Motor neuron (in vitro differentiated cells): ENCODE data around the gene HOXA2. TPM values are rescaled to one million over a fixed set of nuclear protein-coding genes. Genes with fewer than 3 reads are reported as not detected.

ENCODE experiments used
- ATAC-seq, 8 experiments: fragments of 200-7000 bp; cut with Tn5 transposase; replicated peaks in 6 of 8; 2 replicates each; pipeline ENCODE4 v1.8.0; 2021; ENCODE audit warnings: mild to moderate bottlenecking in 8 of 8, moderate library complexity in 8 of 8
- H3K27ac ChIP-seq, 2 donors: fragments of 250-450 bp; sonication (Bioruptor Pico); 2 replicates each; pipeline ENCODE4 v1.9.0; 2021; ENCODE audit warnings: antibody characterized with exemption in 2 of 2, mild to moderate bottlenecking in 2 of 2, moderate library complexity in 1 of 2
- H3K4me1 ChIP-seq, 2 donors: fragments of 250-450 bp; sonication (Bioruptor Pico); replicated peaks in 1 of 2; 2 replicates each; pipeline ENCODE4 v1.6.1; 2021; ENCODE audit warnings: antibody characterized with exemption in 2 of 2, mild to moderate bottlenecking in 2 of 2, moderate library complexity in 1 of 2
- H3K4me3 ChIP-seq, 5 donors: fragments of 250-450 bp; sonication (Bioruptor Pico); 2 replicates each; pipeline ENCODE4 v1.9.0; 2021; ENCODE audit warnings: antibody characterized with exemption in 5 of 5, mild to moderate bottlenecking in 5 of 5, moderate library complexity in 4 of 5
- WGBS, 10 experiments: fragments of 450-650 bp; shearing (Covaris generic); methylation state at CpG; one replicate each; pipeline ENCODE4 v1.0.0; 2022; 5-methylcytosine and 5-hydroxymethylcytosine counted together
- in situ Hi-C, 9 experiments: fragments of 400-800 bp; cut with MboI; loops; one replicate each; pipeline ENCODE4 v1.15.0; 2021; ENCODE audit warnings: low sequenced_read_pairs in 9 of 9, low pct_unique_long_range_greater_than_20kb in 2 of 9; ENCODE audit not compliant: unreplicated experiment in 9 of 9
- total RNA-seq, 8 experiments: library from RNA; unstranded; fragments of 300-600 nt; gene quantifications; 2 replicates each; pipeline versions ENCODE4 v1.2.3 to v1.2.4, GENCODE V29; 2022

Gene HOXA2
- total RNA-seq, result 10 to 100 TPM in 4 of 8 experiments, 1 to 10 TPM in 3, under 1 TPM in 1; 0.31 to 23.0 (median 10.9) TPM

- Histone ChIP-seq H3K27ac (peak within 1 kb of the TSS; percentile 96 to 98), H3K4me1 (peaks cover 0 to 30% of the 10 kb centered on the region in 2 donors), H3K4me3 (peak within 1 kb of the TSS; percentile 51 to 82 (median 69))
- in situ Hi-C loops, result loop anchor here in 1 of 9 experiments (25.0 kb wide), 1 partner anchor 241 kb away; the partner anchor contains the start of gene SKAP2
- ATAC-seq, result peak in 6 of 8 experiments; percentile 10 to 63 (median 52)
- WGBS, 10 experiments, result 0 to 92% (median 7%) methylated on average over 5 to 24 of the region's 29 CpGs; no CpG with 5 or more reads in 1 of the 10 experiments
These were observed at the start of gene HOXA2 for GRCh38 chr7:27102581-27103442. TSS of gene HOXA2 (minus strand) at chr7:27102683. CDS start at chr7:27102500, 183 bp downstream.

GRCh38 chr7:27151341-27151930, 49.0 kb upstream of the HOXA2 start:
- H3K27ac ChIP-seq, result peak overlapping the region in 1 of 2 donors; percentile 83
- in situ Hi-C loops, result loop anchor here in 5 of 9 experiments (25.0 kb wide), 3 partner anchors 764 to 1289 kb away; no protein-coding TSS in a partner anchor
- H3K4me3 ChIP-seq, result peak overlapping the region; percentile 41 to 63 (median 47)
- no peak for ATAC-seq
- H3K4me1 ChIP-seq, result peaks cover 5 to 32% of the 10 kb centered on the region in 2 donors
- WGBS, 10 experiments, result 0 to 40% (median 28%) methylated on average over 1 to 19 of the region's 27 CpGs; no CpG with 5 or more reads in 1 of the 10 experiments

DNA sequence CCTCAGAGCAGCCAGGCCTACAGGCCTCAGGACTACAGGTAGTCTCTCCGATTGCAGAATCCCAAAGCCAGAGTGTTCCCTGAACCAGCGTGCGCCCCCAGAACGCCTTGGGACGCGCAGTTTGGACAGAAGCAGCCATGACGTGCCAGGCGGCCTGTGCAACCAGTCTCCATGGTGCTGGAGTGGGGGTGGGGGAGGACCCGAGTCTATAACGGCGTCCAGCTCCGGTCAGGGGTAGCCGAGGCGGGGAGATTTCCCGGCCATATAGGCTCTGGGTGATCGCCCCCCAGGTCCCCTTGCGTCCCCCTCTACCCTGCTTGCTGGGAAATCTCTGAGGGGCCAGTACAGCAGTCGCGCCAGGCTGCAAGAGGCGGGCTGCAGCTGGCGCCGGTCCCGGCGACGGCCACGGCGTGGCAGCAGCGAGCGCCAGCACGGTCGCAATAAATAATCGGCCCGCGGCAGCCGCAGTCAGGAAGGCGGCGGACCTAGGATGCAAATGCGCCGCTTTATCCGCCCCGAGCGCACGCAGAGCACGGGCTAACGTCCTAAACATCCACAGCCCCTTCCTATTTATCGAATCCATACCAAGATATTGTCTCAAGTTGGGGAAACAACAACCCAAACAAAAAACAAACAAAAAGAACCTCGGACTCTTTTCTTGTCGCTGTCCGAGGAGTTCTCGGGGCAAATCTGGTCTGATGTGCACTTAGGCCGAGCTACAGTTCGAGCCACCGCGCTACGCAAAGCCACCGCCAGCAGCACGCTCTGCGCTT, 48.3 kb upstream of the HOXA2 start:
- peak; percentile 49 to 81 (median 72) for ATAC-seq
- peak overlapping the region; percentile 3 to 83 for H3K27ac ChIP-seq
- H3K4me3 ChIP-seq, result peak overlapping the region; percentile 41 to 63 (median 47)
- peaks cover 5 to 32% of the 10 kb centered on the region in 2 donors for H3K4me1 ChIP-seq
- 0 to 6% (median 0%) methylated on average over 1 to 12 of the region's 58 CpGs; no CpG with 5 or more reads in 3 of the 10 experiments for WGBS, 10 experiments
- in situ Hi-C loops, result loop anchor here in 5 of 9 experiments (25.0 kb wide), 3 partner anchors 763 to 1288 kb away; no protein-coding TSS in a partner anchor

GRCh38 chr7:27149842-27150567, 47.5 kb upstream of the HOXA2 start:
- H3K4me3 ChIP-seq, result peak overlapping the region; percentile 41 to 63 (median 47)

DNA sequence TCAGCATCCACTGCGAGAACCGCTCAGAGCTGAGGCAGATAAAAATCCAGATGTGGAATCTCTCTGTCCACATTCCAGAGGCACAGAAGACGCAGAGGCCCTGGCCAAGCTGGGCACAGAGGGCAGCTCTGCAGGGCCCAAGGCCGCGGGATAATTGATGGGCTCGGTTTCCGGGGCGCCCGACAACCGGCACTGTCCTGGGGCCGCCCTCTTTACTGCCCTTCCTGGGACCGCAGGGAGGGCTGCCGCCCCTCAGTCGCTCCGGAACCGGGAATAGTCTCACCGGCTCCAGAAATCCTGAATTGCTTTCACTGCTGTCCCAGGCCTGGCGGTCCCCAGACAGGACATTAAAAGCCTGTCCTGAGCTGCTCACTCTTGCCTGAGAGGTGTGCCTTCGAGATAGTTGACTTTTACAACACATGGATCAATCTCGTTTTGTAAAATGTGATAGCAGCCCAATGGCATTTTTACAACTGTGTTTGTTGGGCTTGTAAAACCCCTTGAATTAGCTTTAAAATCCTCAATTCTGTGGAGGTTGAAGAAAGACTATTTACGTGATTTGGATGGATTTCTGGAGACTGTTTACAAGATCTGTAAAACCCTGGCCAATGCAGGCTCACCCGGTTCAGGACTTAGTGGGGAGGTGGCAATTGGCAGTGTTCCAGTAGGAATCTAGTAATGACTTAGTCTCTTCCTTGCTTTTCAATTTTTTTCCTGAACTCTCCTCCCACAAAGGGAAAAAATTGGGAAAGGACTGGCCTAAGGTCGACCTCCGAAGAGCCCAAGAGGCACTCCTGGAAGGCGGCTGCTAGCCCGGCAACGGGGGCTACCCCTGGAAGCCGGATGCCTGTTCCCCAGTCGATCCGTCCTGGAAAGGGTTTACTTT, 46.5 kb upstream of the HOXA2 start:
- peak overlapping the region; percentile 24 to 63 (median 47) for H3K4me3 ChIP-seq
- 18 to 80% (median 40%) methylated on average over 1 to 10 of the region's 30 CpGs; no CpG with 5 or more reads in 2 of the 10 experiments for WGBS, 10 experiments
- in situ Hi-C loops, result loop anchor here in 2 of 9 experiments (10.0 kb wide), 1 partner anchor 294 kb away; no protein-coding TSS in a partner anchor
- H3K27ac ChIP-seq, result peak overlapping the region; percentile 15 to 90
- H3K4me1 ChIP-seq, result peaks cover 9 to 36% of the 10 kb centered on the region in 2 donors
- ATAC-seq, result peak in 5 of 8 experiments; percentile 3 to 15 (median 12)

More at GRCh38 chr7:27149842-27150567, 47.5 kb upstream of the HOXA2 start:
- Histone ChIP-seq H3K4me1 (peaks cover 9 to 30% of the 10 kb centered on the region in 2 donors), H3K27ac (peak overlapping the region; percentile 3 to 90)
- peak in 6 of 8 experiments; percentile 2 to 36 (median 14) for ATAC-seq
- WGBS, 10 experiments, result 38 to 75% (median 57%) methylated on average over 1 to 10 of the region's 13 CpGs
- in situ Hi-C loops, result loop anchor here in 5 of 9 experiments (10.0 to 25.0 kb wide), 4 partner anchors 295 to 1288 kb away; no protein-coding TSS in a partner anchor

DNA sequence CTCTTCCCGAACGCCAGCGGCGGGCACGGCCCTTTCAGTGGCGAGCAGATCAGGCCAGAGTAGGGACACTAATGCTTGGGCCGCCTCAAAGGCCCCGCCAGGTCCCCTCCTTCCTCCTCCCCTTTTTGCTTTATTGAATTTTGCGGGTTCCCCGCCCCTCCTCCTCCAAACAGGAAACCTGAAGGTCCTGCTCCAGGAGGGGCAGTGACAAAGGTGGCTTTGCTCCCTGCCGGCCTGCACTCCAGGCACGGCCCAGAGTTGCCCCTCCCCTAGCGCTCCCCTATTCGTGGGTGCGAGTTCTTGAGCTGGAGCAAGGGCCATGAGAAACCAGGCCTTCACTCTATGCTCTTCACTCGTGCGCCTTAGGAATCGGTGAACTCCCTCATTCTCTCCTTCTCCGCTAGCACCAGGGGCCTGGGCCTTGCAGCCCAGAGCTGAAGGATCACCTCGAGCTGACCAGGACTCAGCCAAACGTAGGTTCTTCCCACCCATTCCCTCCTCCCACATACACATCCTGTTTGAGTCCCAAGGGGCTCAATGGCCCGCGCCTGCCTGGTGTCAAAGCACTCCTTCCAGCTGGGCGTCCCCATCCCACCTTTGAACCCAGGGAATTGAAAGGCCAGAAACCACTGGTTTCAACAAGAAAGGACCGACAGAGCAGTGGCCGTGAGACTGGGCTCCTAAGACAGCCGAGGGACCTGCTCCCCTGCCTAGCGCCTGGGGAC, 45.7 kb upstream of the HOXA2 start:
- H3K4me3 ChIP-seq, result peak overlapping the region; percentile 24 to 63 (median 47)
- ATAC-seq, result peak in 5 of 8 experiments; percentile 2 to 26 (median 7)

DNA sequence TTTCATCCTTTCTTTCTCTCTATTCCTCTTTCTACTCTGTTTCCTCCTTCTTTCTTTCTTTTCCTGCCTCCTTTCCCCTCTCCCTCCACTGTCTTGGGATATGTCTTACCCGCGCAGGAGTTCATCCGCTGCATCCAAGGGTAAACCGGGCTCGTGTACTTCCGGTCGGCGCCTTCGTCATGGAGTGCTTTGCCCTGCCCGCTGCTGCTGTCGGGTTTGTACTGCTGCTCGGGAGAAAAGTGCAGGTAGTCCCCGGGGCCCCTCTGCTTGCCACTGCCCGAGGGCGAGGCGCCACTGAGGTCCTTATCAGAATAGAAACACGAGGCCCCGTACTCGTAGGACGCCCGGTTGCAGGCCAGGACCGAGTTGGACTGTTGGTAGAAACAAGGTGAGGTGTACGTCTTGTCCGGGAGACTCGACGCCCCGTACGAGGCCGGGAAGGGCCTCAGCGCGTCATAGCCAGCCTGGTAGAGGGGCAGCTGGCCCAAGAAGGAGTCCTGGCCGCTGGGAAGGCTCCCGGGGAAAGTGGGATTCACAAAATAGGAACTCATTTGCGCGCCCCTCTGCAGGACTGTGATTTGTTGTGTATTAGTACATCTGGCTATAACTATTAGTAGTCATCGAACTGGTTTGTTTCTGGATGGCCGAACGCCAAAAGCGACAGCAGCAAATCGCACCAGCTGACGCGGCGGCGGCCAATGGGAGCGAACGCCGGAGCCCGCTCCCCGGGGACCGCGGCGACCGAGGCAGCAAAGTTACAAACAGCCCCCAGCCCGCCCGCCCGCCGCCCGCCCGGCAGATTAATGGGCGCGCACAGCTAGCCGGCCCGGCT, 44.9 kb upstream of the HOXA2 start, which contains the start of gene HOXA6:
Gene HOXA6, minus strand, starts transcription at position 576 of the 832 bp plus-strand sequence. Its CDS starts 25 bp downstream, at position 551.
- peaks cover 9 to 38% of the 10 kb centered on the region in 2 donors for H3K4me1 ChIP-seq
- in situ Hi-C loops, result loop anchor here in 2 of 9 experiments (10.0 kb wide), 1 partner anchor 293 kb away; no protein-coding TSS in a partner anchor
- 7 to 91% (median 80%) methylated on average over 3 to 25 of the region's 63 CpGs; no CpG with 5 or more reads in 1 of the 10 experiments for WGBS, 10 experiments
- ATAC-seq, result peak in 3 of 8 experiments; percentile 2 to 34 (median 34)
- H3K27ac ChIP-seq, result peak within 1 kb of the TSS in 1 of 2 donors; percentile 90
- peak within 1 kb of the TSS; percentile 24 to 63 (median 47) for H3K4me3 ChIP-seq

More for the DNA sequence above, 45.7 kb upstream of the HOXA2 start:
- WGBS, 10 experiments, result 22 to 86% (median 30%) methylated on average over 3 to 13 of the region's 28 CpGs; no CpG with 5 or more reads in 4 of the 10 experiments
- in situ Hi-C loops, result loop anchor here in 2 of 9 experiments (10.0 kb wide), 1 partner anchor 293 kb away; no protein-coding TSS in a partner anchor
- Histone ChIP-seq H3K27ac (peak overlapping the region in 1 of 2 donors; percentile 90), H3K4me1 (peaks cover 9 to 38% of the 10 kb centered on the region in 2 donors)

DNA sequence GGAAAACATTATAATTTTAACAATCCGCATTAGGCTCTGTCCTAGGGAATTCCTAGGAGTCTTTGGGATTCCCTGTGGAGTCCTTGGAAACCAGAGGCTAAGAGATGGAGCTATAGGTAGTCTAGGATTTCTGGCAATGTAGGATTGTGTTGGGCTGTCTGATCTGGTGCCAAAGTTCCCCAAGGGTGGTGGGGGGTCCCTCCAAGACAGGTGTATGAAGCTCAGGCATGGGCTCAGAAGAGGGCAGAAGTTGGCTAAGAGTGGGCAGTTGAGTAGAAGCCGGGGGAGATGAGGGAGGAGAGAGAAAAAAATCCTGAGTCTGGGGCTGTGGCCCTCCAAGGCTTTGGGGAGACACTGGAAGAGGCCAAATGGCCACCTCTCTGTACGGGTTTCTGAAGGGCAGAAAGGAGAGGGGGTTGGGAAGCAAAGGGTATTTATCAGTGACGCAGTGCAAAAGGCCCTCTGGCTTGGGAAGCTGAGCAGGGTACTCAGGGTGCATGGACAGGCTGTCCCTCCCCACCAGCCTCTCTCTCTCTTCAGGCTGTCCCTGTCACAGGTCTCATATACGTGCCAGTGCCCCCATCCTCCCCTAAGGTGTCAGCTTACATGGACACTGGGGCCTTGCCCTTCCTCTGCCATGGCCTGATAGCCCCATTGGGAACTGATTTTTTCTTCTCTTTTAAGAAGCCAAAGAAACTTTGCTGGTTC, 44.2 kb upstream of the HOXA2 start:
- in situ Hi-C loops, result loop anchor here in 2 of 9 experiments (10.0 kb wide), 1 partner anchor 292 kb away; no protein-coding TSS in a partner anchor
- ATAC-seq, result no peak
- H3K4me1 ChIP-seq, result peaks cover 8 to 37% of the 10 kb centered on the region in 2 donors
- H3K4me3 ChIP-seq, result peak overlapping the region in 3 of 5 donors; percentile 46 to 63 (median 47)
- WGBS, 10 experiments, result 57 to 78% (median 60%) methylated on average over 1 to 4 of the region's 5 CpGs; no CpG with 5 or more reads in 4 of the 10 experiments
- H3K27ac ChIP-seq, result peak overlapping the region in 1 of 2 donors; percentile 90
